Fibroblast of gingiva (primary cell): ENCODE data around the gene CEMP1.
A peak's percentile ranks its signal among the peaks of the same experiment; 100 is the strongest.

Experiments used
- DNase-seq: peaks from one replicate; pipeline ENCODE4 v3.0.0-alpha.2; 2011; ENCODE audit warnings: low read depth

CEMP1 gene

GRCh38 chr16:2483939-2484897 is 47.0 kb downstream of the CEMP1 start:
- no peak for DNase-seq

DNA sequence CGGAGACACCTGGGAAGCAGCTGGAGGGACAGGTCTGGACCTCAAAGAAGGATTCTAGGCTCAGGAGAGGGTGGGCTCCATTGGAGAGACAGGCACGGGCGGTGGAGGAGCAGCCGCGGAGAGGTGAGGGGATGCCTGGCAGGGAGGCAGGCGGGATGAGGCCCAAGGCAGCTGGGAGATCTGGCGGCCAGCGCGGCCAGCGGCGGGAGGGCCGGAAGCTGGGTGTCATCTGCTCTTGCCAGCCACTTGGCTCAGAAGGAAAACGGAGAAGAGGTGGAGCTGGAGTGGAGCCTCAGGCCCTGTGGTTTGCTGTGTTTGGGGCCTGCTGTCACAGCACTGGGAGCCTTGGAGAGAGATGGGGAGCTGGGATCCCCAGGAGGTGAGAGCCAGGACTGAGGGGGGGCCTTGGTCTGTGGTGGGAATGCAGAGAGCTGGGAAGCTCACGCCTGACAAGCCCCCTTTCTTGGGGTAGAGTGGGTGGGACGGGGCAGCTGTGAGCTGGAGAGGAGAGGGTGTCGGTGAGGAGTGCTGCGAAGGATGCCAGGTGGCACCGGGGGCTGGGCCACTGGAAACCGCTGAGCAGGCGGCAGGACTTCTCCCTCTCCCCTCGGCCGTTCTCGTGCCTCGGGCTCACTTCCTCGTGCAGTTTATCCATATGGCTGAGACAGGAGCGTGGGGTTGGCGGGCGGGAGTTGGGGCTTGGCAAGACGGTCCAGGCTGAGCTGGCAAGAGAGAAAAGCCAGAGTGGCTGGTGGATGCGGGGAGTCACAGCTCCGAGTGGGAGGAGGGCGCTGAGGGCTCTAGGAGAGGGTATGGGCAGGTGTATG is 48.3 kb downstream of the CEMP1 start:
- DNase-seq = peak; percentile 79

DNA sequence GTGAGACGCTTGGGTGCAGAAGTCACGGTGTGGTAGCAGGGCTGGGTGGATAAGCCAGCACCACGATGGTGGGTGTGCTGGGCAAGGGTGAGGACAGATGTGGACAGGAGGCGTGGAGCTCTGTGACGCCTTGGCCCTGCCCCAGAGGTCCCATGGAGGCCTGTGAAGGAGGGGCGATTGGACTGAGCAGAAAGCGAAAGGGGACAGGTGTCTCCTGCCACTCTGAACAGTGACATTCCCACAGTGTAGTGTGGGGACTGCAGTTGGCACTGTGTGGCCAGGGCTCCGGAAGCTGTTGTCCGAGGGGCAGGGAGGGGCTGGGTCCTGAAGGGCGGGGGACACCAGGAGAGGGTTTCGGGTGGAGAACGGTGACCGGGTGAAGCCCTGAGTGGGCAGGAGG is 49.0 kb downstream of the CEMP1 start:
- DNase-seq = no peak

GRCh38 chr16:2481676-2482075 is 49.5 kb downstream of the CEMP1 start:
- DNase-seq = no peak

DNA sequence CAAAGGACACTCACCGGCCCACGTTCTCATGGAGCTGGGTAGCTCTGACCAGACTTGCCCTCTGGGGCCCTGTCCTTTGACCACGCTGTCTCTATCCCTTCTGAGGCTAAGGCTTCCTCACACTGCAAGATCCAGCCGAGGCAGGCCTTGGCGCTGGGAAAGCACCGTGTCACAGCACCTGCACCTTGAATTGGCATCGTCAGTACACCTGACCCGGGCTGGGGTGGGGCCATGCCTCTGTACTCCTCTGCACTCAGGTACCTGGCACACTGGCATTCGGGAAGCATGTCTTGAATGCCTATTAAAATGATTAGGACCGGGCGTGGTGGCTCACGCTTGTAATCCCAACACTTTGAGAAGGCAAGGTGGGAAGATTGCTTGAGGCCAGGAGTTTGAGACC is 50.3 kb downstream of the CEMP1 start:
- DNase-seq = no peak
